ENCODE measurements around the gene SASH1.
A peak's percentile ranks its signal among the peaks of the same experiment; 100 is the strongest.

Gene SASH1

DNA sequence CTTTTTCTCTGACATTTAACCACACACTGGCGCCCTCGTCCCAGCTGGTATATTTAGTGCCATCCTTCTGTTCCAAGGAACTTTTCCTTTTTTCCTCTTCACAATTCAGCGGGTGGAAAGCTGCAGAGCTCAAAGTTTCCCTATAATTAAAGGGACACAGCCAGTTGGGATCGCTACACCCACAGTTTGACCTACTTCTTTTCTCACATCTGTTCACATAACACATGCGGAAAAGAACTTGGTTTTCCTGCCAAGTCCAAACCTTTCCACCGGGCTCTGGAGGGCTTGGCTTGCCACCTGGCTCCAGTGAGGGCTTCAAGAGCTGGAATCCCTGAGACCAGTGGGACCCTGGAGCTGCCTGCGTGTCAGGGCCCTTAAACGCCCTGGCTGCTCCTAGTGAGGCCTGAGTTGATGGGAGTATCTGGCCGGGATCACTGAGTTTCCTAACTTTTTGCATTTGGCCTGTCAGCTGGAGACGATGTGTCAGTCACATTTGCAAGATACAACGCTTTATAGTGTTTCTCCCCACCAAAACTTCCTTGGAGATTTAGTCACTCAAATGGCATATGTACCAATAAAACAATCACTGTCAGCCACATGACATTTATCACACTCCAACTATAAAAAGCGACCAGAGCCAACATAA, 176.0 kb downstream of the SASH1 start:
- Histone ChIP-seq H3K9me2 (replicated peaks; ENCODE audit: insufficient read depth, low read length) (no peaks in the 10 kb centered on the region), H3F3A (ENCODE audit: insufficient read depth) (no peaks in the 10 kb centered on the region), H3K4me2 (ENCODE audit: low read depth, low read length, poor library complexity, severe bottlenecking) (no peak overlapping the region), H3K79me2 (ENCODE audit: insufficient read depth, low read length) (no peaks in the 10 kb centered on the region), H3K36me3 (ENCODE audit: low read length) (no peaks in the 10 kb centered on the region), H3K4me3 (ENCODE audit: insufficient read depth, low read length, poor library complexity, severe bottlenecking) (no peak overlapping the region), H3K27ac (ENCODE audit: low read depth, low read length) (no peak overlapping the region), H2AFZ (ENCODE audit: low read depth, low read length, severe bottlenecking) (no peak overlapping the region), H3K9me3 (ENCODE audit: insufficient read depth, low read length) (no peaks in the 10 kb centered on the region), H4K20me1 (ENCODE audit: low read depth, low read length) (no peaks in the 10 kb centered on the region), H3K27me3 (ENCODE audit: low read length) (no peaks in the 10 kb centered on the region), H3K9ac (ENCODE audit: low read length) (no peak overlapping the region)
- no peak for TF ChIP-seq EZH2phosphoT487 (conservative IDR thresholded peaks at IDR 0.05; ENCODE audit: low read length)
- TF ChIP-seq, protein P1, sequence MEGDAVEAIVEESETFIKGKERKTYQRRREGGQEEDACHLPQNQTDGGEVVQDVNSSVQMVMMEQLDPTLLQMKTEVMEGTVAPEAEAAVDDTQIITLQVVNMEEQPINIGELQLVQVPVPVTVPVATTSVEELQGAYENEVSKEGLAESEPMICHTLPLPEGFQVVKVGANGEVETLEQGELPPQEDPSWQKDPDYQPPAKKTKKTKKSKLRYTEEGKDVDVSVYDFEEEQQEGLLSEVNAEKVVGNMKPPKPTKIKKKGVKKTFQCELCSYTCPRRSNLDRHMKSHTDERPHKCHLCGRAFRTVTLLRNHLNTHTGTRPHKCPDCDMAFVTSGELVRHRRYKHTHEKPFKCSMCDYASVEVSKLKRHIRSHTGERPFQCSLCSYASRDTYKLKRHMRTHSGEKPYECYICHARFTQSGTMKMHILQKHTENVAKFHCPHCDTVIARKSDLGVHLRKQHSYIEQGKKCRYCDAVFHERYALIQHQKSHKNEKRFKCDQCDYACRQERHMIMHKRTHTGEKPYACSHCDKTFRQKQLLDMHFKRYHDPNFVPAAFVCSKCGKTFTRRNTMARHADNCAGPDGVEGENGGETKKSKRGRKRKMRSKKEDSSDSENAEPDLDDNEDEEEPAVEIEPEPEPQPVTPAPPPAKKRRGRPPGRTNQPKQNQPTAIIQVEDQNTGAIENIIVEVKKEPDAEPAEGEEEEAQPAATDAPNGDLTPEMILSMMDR (IDR thresholded peaks at IDR 0.05; ENCODE audit: insufficient read depth, low read length, poor library complexity, severe bottlenecking) = no peak

DNA sequence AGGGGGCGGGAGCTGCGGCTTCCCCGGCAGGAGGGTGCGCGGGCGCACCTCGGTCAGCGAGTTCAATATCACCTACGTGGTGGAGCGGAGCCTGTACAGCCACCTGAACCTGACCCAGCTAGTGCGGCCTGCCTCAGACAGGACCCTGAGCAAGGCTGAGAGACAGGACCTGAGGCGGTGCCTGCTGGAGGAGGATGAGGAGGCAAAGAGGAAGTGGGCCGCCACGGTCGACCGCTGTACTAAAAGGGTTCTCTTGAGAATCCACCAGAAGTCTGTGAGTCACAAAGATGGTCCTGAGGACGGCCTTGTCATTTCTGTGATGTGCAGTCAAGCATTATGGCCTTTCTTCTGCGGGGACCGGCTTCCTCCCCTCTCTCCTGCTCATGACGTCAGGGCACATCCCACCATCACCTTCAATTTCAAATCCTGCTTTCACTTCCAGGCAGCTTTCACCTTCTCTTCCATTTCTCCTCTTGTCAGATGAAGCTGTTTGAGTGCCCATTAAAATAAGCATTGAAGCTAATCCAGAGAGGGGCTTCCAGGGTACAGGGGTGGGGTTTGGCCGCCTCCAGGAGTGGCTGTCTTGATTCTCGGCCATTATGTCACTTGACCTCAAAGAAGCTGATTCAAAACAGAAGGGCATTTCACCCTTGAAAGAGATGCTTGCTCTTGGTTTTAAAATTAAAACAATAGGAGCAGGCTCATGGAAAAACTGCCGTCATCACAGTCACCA, 177.6 kb downstream of the SASH1 start:
- no peaks in the 10 kb centered on the region for H3K9me3 ChIP-seq (ENCODE audit: insufficient read depth, low read length)
- no peaks in the 10 kb centered on the region for H3F3A ChIP-seq (ENCODE audit: insufficient read depth)
- no peaks in the 10 kb centered on the region for H3K36me3 ChIP-seq (ENCODE audit: low read length)
- no peaks in the 10 kb centered on the region for H3K27me3 ChIP-seq (ENCODE audit: low read length)
- no peak overlapping the region for H3K27ac ChIP-seq (ENCODE audit: low read depth, low read length)
- no peak overlapping the region for H2AFZ ChIP-seq (ENCODE audit: low read depth, low read length, severe bottlenecking)
- no peak overlapping the region for H3K4me3 ChIP-seq (ENCODE audit: insufficient read depth, low read length, poor library complexity, severe bottlenecking)
- H3K4me2 ChIP-seq (ENCODE audit: low read depth, low read length, poor library complexity, severe bottlenecking) = peak overlapping the region; percentile 24
- H3K9me2 ChIP-seq (replicated peaks; ENCODE audit: insufficient read depth, low read length) = no peaks in the 10 kb centered on the region
- H3K79me2 ChIP-seq (ENCODE audit: insufficient read depth, low read length) = no peaks in the 10 kb centered on the region
- H3K9ac ChIP-seq (ENCODE audit: low read length) = no peak overlapping the region
- H4K20me1 ChIP-seq (ENCODE audit: low read depth, low read length) = no peaks in the 10 kb centered on the region
- TF ChIP-seq EZH2phosphoT487 (conservative IDR thresholded peaks at IDR 0.05; ENCODE audit: low read length) = no peak
- TF ChIP-seq, protein P1 (IDR thresholded peaks at IDR 0.05; ENCODE audit: insufficient read depth, low read length, poor library complexity, severe bottlenecking) = no peak

DNA sequence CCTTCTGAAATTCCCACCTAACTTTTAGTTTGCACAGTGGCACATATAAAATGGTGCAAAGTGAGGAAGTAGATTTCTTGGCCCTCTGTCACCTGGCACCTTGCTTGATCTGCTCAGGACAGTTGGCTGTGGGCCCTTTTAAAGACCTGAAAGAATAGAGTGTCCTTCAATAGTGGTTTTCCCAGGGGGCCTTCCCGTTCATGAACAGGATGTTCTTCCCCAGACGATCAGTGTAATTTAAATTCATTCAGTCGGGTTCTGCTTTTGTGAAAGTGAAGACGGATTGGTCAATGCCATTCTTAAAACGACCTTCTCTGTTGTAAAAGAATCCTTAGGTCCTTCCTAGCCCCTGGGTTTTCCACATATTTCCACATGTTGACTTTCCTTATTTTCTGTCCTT, 178.5 kb downstream of the SASH1 start:
- Histone ChIP-seq H3K9me3 (ENCODE audit: insufficient read depth, low read length) (no peaks in the 10 kb centered on the region), H3K4me3 (ENCODE audit: insufficient read depth, low read length, poor library complexity, severe bottlenecking) (no peak overlapping the region), H4K20me1 (ENCODE audit: low read depth, low read length) (no peaks in the 10 kb centered on the region), H3K36me3 (ENCODE audit: low read length) (no peaks in the 10 kb centered on the region), H3K79me2 (ENCODE audit: insufficient read depth, low read length) (no peaks in the 10 kb centered on the region), H3K9ac (ENCODE audit: low read length) (no peak overlapping the region), H3K27me3 (ENCODE audit: low read length) (no peaks in the 10 kb centered on the region), H3K4me2 (ENCODE audit: low read depth, low read length, poor library complexity, severe bottlenecking) (no peak overlapping the region), H3K27ac (ENCODE audit: low read depth, low read length) (no peak overlapping the region), H3K9me2 (replicated peaks; ENCODE audit: insufficient read depth, low read length) (no peaks in the 10 kb centered on the region), H3F3A (ENCODE audit: insufficient read depth) (no peaks in the 10 kb centered on the region), H2AFZ (ENCODE audit: low read depth, low read length, severe bottlenecking) (no peak overlapping the region)
- TF ChIP-seq EZH2phosphoT487 (conservative IDR thresholded peaks at IDR 0.05; ENCODE audit: low read length) = no peak
- TF ChIP-seq, protein P1 (IDR thresholded peaks at IDR 0.05; ENCODE audit: insufficient read depth, low read length, poor library complexity, severe bottlenecking) = no peak

Data from SU-DHL-6 (cell line).